Transverse colon (tissue), 4 donors: ENCODE results near the gene ILKAP. TPM values are rescaled to one million over a fixed set of nuclear protein-coding genes. Genes with fewer than 3 reads are reported as not detected.

Source experiments
- DNase-seq: peaks from one replicate; pipeline ENCODE4 v3.0.0-alpha.2; 2019
- H3K27ac ChIP-seq, 4 donors: fragments of 200-600 bp; sonication (generic); 2 replicates each; pipeline ENCODE4 v1.5.1; 2016 to 2018; ENCODE audit warnings: inconsistent platforms in 4 of 4
- H3K27me3 ChIP-seq: fragments of 200-600 bp; sonication (generic); 2 replicates; pipeline ENCODE4 v1.5.1; 2017; ENCODE audit warnings: inconsistent platforms
- H3K36me3 ChIP-seq, 4 donors: fragments of 200-600 bp; sonication (generic); 2 replicates each; pipeline ENCODE4 v1.5.1; 2017 to 2019; ENCODE audit warnings: inconsistent platforms in 4 of 4
- H3K4me1 ChIP-seq, 4 donors: fragments of 200-600 bp; sonication (generic); 2 replicates each; pipeline ENCODE4 v1.5.1; 2017 to 2020; ENCODE audit warnings: inconsistent platforms in 4 of 4
- H3K4me3 ChIP-seq, 4 donors: fragments of 200-600 bp; sonication (generic); 1 replicate in 1 of 4; 2 replicates in 3 of 4; pipeline versions ENCODE4 v1.5.1 to v1.6.1; 2017 to 2019; ENCODE audit warnings: inconsistent platforms in 4 of 4
- H3K9me3 ChIP-seq, 2 donors: fragments of 200-600 bp; sonication (generic); 2 replicates each; pipeline ENCODE4 v1.5.1; 2017 to 2019; ENCODE audit warnings: inconsistent platforms in 2 of 2
- EP300 ChIP-seq: sonication (generic); formaldehyde crosslinking; IDR thresholded peaks from one replicate; pipeline ENCODE4 v1.6.1; 2017; ENCODE audit warnings: antibody characterized with exemption, low read depth
- POLR2A ChIP-seq: fragments of 450-650 bp; IDR thresholded peaks from one replicate; pipeline ENCODE4 v1.6.1; 2016; ENCODE audit warnings: antibody characterized with exemption, mild to moderate bottlenecking, moderate library complexity
- POLR2AphosphoS5 ChIP-seq, 3 donors: sonication (generic); formaldehyde crosslinking; IDR thresholded peaks; one replicate each; pipeline ENCODE4 v1.6.1; 2016; ENCODE audit warnings: antibody characterized with exemption in 3 of 3
- WGBS, 2 donors: methylation state at CpG; one replicate each; pipeline ENCODE4 v1.1.5; 2018; ENCODE audit warnings: low coverage in 1 of 2; 5-methylcytosine and 5-hydroxymethylcytosine counted together
- in situ Hi-C, 4 donors: fragments of 200-750 bp; cut with MboI; loops; one replicate each; pipeline versions ENCODE4 v1.15.0 to v1.15.1; 2017; ENCODE audit warnings: low sequenced_read_pairs in 3 of 4, low pct_ligation_motif_present in 1 of 4, low pct_unique_long_range_greater_than_20kb in 1 of 4
- intact Hi-C: fragments of 100-400 bp; cut with DNase I; formaldehyde crosslinking; loops from one replicate; pipeline ENCODE4 v1.15.1; 2023; ENCODE audit warnings: low total_unique reads
- total RNA-seq, 4 donors: library from RNA; depleted of rRNA; stranded (reverse); fragments of >200 nt; gene quantifications; one replicate each; pipeline ENCODE4 v1.1.0, GENCODE V29; 2016
- TF ChIP-seq, protein P1 (sequence below), 5 experiments: fragments of 200-600 bp in 3 of 5; fragments of 450-650 bp in 2 of 5; sonication (generic) in 3 of 5; IDR thresholded peaks; 1 replicate in 2 of 5; 2 replicates in 3 of 5; pipeline ENCODE4 v1.5.1; 2016 to 2017; ENCODE audit warnings: antibody characterized with exemption in 5 of 5, inconsistent platforms in 3 of 5, mild to moderate bottlenecking in 2 of 5, moderate library complexity in 1 of 5

ILKAP gene
- total RNA-seq, 4 donors from 2014 or later: 16.3 to 40.0 (median 32.1) TPM

DNA sequence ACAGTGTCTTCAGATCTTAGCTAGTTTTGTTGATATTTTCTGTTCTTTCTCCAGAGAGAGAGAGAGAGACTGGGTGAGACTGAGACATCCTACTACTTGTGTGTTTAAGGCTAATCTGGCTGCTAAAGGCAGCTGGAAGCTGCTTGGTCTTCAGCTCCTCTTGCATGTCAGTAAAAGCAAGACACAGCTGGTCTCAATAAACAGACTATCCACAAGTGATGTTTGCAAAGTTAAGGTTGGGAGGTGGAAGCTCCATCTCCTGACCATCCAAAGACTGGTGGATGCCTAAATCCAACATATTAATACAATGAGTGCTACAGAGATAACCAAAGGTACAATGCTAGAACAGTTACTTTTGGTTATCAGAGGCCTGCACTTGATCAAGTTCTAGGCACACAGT, 26.9 kb downstream of the ILKAP start:
- Histone ChIP-seq H3K27me3 (no peaks in the 10 kb centered on the region), H3K27ac (peak overlapping the region in 2 of 4 donors; percentile 14 to 54), H3K4me1 (peaks cover 0 to 8% (median 0%) of the 10 kb centered on the region in 4 donors), H3K4me3 (no peak overlapping the region), H3K36me3 (peaks cover 0 to 54% (median 26%) of the 10 kb centered on the region in 4 donors), H3K9me3 (no peaks in the 10 kb centered on the region)
- intact Hi-C loops: no loop called here
- in situ Hi-C loops: no loop called here
- no peak for TF ChIP-seq POLR2A
- TF ChIP-seq POLR2AphosphoS5 (IDR thresholded peaks at IDR 0.05): peak in 2 of 3 donors; percentile 3 to 30
- no peak for DNase-seq

DNA sequence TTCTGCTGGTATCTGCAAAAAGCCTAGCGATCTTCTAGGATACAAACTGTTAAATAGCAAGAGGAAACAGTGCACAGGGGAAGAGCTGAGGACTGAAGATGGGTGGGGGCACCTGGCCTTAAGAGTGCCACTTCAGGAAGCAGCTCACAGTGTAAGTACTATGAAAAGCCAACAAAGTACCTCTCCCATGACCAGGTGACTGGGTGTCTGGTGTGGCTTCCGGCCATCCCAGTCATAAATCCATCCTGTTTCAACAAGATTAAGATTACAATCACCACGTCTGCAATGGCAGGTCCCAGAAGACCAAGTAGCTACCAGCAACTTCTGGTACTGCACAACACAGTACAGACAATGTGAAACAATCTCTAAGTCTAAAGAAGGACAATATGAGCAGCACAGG, 28.8 kb downstream of the ILKAP start:
- Histone ChIP-seq H3K9me3 (no peaks in the 10 kb centered on the region), H3K4me1 (peaks cover 4 to 16% (median 6%) of the 10 kb centered on the region in 4 donors), H3K27ac (peak overlapping the region in 1 of 4 donors; percentile 28), H3K4me3 (no peak overlapping the region), H3K36me3 (peaks cover 0 to 48% (median 23%) of the 10 kb centered on the region in 4 donors), H3K27me3 (no peaks in the 10 kb centered on the region)
- 49% methylated on average over 3 of the region's 3 CpGs; no CpG with 5 or more reads in 1 of the 2 donors for WGBS, 2 donors
- in situ Hi-C loops: no loop called here
- DNase-seq: peak; percentile 44
- TF ChIP-seq POLR2A (peak; percentile 23), POLR2AphosphoS5 (IDR thresholded peaks at IDR 0.05) (peak in 1 of 3 donors; percentile 15), EP300 (no peak)
- TF ChIP-seq, protein P1, sequence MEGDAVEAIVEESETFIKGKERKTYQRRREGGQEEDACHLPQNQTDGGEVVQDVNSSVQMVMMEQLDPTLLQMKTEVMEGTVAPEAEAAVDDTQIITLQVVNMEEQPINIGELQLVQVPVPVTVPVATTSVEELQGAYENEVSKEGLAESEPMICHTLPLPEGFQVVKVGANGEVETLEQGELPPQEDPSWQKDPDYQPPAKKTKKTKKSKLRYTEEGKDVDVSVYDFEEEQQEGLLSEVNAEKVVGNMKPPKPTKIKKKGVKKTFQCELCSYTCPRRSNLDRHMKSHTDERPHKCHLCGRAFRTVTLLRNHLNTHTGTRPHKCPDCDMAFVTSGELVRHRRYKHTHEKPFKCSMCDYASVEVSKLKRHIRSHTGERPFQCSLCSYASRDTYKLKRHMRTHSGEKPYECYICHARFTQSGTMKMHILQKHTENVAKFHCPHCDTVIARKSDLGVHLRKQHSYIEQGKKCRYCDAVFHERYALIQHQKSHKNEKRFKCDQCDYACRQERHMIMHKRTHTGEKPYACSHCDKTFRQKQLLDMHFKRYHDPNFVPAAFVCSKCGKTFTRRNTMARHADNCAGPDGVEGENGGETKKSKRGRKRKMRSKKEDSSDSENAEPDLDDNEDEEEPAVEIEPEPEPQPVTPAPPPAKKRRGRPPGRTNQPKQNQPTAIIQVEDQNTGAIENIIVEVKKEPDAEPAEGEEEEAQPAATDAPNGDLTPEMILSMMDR (IDR thresholded peaks at IDR 0.05): no peak
- intact Hi-C loops: no loop called here

- intact Hi-C loops: no loop called here
- H3K4me1 ChIP-seq: peaks cover 4 to 20% (median 9%) of the 10 kb centered on the region in 4 donors
- no peak overlapping the region for H3K4me3 ChIP-seq
- no peak for DNase-seq
- in situ Hi-C loops: no loop called here
- H3K27ac ChIP-seq: peak overlapping the region in 1 of 4 donors; percentile 28
- WGBS, 2 donors: 92 to 100% methylated on average over 1 to 8 of the region's 8 CpGs
- peaks cover 0 to 44% (median 21%) of the 10 kb centered on the region in 4 donors for H3K36me3 ChIP-seq
- no peaks in the 10 kb centered on the region for H3K27me3 ChIP-seq
- H3K9me3 ChIP-seq: no peaks in the 10 kb centered on the region
- TF ChIP-seq EP300 (no peak), POLR2A (no peak), POLR2AphosphoS5 (IDR thresholded peaks at IDR 0.05) (no peak)
- TF ChIP-seq, protein P1 (IDR thresholded peaks at IDR 0.05): no peak
These were observed 29.2 kb downstream of the ILKAP start for GRCh38 chr2:238174291-238174690.

GRCh38 chr2:238173692-238174091, 29.8 kb downstream of the ILKAP start:
- 88% methylated on average over 2 of the region's 2 CpGs; no CpG with 5 or more reads in 1 of the 2 donors for WGBS, 2 donors
- Histone ChIP-seq H3K27ac (no peak overlapping the region), H3K4me3 (no peak overlapping the region), H3K9me3 (no peaks in the 10 kb centered on the region), H3K27me3 (no peaks in the 10 kb centered on the region), H3K36me3 (peaks cover 0 to 38% (median 18%) of the 10 kb centered on the region in 4 donors), H3K4me1 (peaks cover 4 to 25% (median 11%) of the 10 kb centered on the region in 4 donors)
- DNase-seq: no peak
- in situ Hi-C loops: no loop called here
- intact Hi-C loops: no loop called here
- TF ChIP-seq EP300: no peak

DNA sequence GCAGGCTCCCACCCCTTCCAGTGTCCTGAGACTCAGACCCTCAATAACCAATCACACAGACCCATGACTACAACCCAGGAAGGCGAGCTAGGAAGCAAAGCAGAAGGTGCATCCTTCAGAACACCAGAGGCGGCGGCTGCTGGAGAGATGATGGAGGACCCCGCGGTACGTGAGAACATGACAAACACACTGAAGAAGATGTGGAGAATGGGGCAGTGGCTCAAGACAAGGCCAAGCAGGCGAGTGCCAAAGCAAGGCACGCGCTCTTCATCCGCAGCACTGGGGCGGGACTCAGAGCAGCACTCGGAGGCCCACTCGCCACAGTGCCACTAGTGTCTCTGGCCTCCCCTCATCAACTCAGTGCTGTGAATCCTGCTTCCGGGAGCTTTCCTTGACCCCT, 31.1 kb downstream of the ILKAP start:
- TF ChIP-seq, protein P1 (IDR thresholded peaks at IDR 0.05): no peak
- TF ChIP-seq POLR2AphosphoS5 (IDR thresholded peaks at IDR 0.05) (no peak), POLR2A (no peak), EP300 (no peak)
- Histone ChIP-seq H3K4me1 (peaks cover 4 to 25% (median 11%) of the 10 kb centered on the region in 4 donors), H3K9me3 (no peaks in the 10 kb centered on the region), H3K36me3 (peaks cover 0 to 27% (median 13%) of the 10 kb centered on the region in 4 donors), H3K27ac (no peak overlapping the region), H3K4me3 (no peak overlapping the region), H3K27me3 (no peaks in the 10 kb centered on the region)
- DNase-seq: no peak
- in situ Hi-C loops: no loop called here
- WGBS, 2 donors: 90% methylated on average over 14 of the region's 14 CpGs; no CpG with 5 or more reads in 1 of the 2 donors
- intact Hi-C loops: no loop called here
